WTC11 (cell line): ENCODE results near the gene NCF4.

Experiments
- CTCF ChIP-seq: fragments of 200-600 bp; IDR thresholded peaks from 2 replicates; pipeline ENCODE4 v1.8.0; 2022; ENCODE audit warnings: antibody characterized with exemption
- E2F4 ChIP-seq: sonication (generic); formaldehyde crosslinking; IDR thresholded peaks from 2 replicates; pipeline ENCODE4 v1.8.1; 2022; ENCODE audit warnings: low read depth, mild to moderate bottlenecking, moderate library complexity, missing genetic modification reagents, borderline replicate concordance
- RORB ChIP-seq: fragments of 250-450 bp; sonication (Bioruptor Pico); IDR thresholded peaks from 2 replicates; pipeline ENCODE4 v1.9.0; 2021; ENCODE audit warnings: mild to moderate bottlenecking
- SMAD3 ChIP-seq: sonication (generic); formaldehyde crosslinking; IDR thresholded peaks from 2 replicates; pipeline ENCODE4 v1.8.0; 2022; ENCODE audit warnings: missing genetic modification reagents, mild to moderate bottlenecking, borderline replicate concordance
- TCF7 ChIP-seq: sonication (generic); formaldehyde crosslinking; IDR thresholded peaks from 2 replicates; pipeline ENCODE4 v1.8.0; 2022; ENCODE audit warnings: mild to moderate bottlenecking, low read depth, missing genetic modification reagents, moderate library complexity
- ZNF121 ChIP-seq: sonication (generic); formaldehyde crosslinking; IDR thresholded peaks from 2 replicates; pipeline ENCODE4 v1.8.0; 2023; ENCODE audit warnings: missing genetic modification reagents
- ZNF423 ChIP-seq: fragments of 250-450 bp; sonication (Bioruptor Pico); IDR thresholded peaks from 2 replicates; pipeline ENCODE4 v2.1.2; 2022; ENCODE audit warnings: mild to moderate bottlenecking, moderate library complexity

- TF ChIP-seq TCF7 (CRISPR knock-in tag) (no peak), CTCF (no peak), RORB (CRISPR knock-in tag) (no peak), SMAD3 (CRISPR knock-in tag) (no peak), E2F4 (CRISPR knock-in tag) (no peak), ZNF423 (no peak), ZNF121 (no peak)
Measured at GRCh38 chr22:36815558-36816338, 45.1 kb upstream of the NCF4 start.
